ENCODE measurements around the gene STK11IP.

- TF ChIP-seq CTCF (IDR thresholded peaks at IDR 0.05) (no peak), POLR2A (IDR thresholded peaks at IDR 0.05) (no peak), POLR2AphosphoS5 (IDR thresholded peaks at IDR 0.05) (no peak)
These were observed 48.7 kb upstream of the STK11IP start for GRCh38 chr2:219548990-219549389.
